ACC112 (cell line): ENCODE results near the gene MBNL1.
A peak's percentile ranks its signal among the peaks of the same experiment; 100 is the strongest.
"Not testable (repeated sequence)": the region's sequence is repeated elsewhere in the genome, so short reads cannot be mapped to it uniquely, and the experiment has no call there.

Source experiments
- H2AFZ ChIP-seq: fragments of 200-600 bp; sonication (generic); one replicate; pipeline ENCODE4 v1.6.0; 2017; ENCODE audit warnings: antibody characterized with exemption, low read length; ENCODE audit not compliant: unreplicated experiment
- H3K27ac ChIP-seq: fragments of 200-600 bp; sonication (generic); 2 replicates; pipeline ENCODE4 v1.5.1; 2014; ENCODE audit warnings: low read depth, mild to moderate bottlenecking, antibody characterized with exemption, low read length, moderate library complexity
- H3K27me3 ChIP-seq: fragments of 200-600 bp; sonication (generic); 2 replicates; pipeline ENCODE4 v1.6.1; 2014; ENCODE audit warnings: mild to moderate bottlenecking, antibody characterized with exemption, low read length, moderate library complexity, mixed read lengths; ENCODE audit not compliant: insufficient read depth
- H3K36me3 ChIP-seq: fragments of 200-600 bp; sonication (generic); 2 replicates; pipeline ENCODE4 v1.6.1; 2016; ENCODE audit warnings: mild to moderate bottlenecking, antibody characterized with exemption, low read length, moderate library complexity, mixed read lengths; ENCODE audit not compliant: insufficient read depth
- H3K4me1 ChIP-seq: fragments of 200-600 bp; sonication (generic); one replicate; pipeline ENCODE4 v1.6.1; 2016; ENCODE audit warnings: low read length, mixed read lengths; ENCODE audit not compliant: insufficient read depth, unreplicated experiment, control insufficient read depth
- H3K4me3 ChIP-seq: fragments of 200-600 bp; sonication (generic); 2 replicates; pipeline ENCODE4 v1.5.1; 2014; ENCODE audit warnings: mild to moderate bottlenecking, low read depth, low read length
- H3K79me2 ChIP-seq: fragments of 200-600 bp; sonication (generic); one replicate; pipeline ENCODE4 v1.6.0; 2016; ENCODE audit warnings: low read length; ENCODE audit not compliant: control insufficient read depth, unreplicated experiment, insufficient read depth

MBNL1 gene

DNA sequence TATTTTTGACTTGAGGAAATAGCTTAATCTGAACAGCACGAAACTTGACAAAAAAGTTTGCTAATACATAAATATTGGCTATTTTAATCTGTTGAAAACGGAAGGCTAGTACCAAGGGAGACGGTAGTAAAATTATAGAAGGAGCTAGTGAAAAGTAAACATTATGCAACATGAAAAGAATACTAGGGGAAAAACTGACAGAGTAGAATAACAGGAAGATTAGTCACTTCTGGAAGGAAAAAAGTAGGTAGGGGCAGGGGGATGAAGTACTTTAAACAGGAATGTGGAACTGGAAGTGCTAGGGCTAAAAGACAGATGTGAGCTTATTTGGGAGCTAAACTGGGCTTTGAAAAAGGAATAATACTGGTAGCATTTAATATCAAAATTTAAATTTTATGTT, 60.1 kb downstream of the MBNL1 start:
- Histone ChIP-seq H3K27ac (peak overlapping the region; percentile 97), H3K36me3 (peaks cover 25% of the 10 kb centered on the region)

DNA sequence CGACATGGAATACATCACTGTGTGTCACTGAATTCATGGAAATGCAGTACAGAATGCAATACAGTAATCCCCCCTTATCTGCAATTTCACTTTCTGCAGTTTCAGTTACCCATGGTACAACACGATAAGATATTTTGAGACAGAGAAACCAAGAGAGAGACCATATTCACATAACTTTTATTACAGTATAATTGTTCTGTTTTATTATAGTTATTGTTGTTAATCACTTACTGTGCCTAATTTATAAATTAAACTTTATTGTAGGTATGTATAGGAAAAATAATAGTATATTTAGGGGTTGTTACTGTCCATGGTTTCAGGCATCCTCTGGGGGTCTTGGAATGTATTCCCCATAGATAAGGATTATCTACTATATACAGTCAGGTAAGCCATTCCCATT, 61.8 kb downstream of the MBNL1 start:
- H3K79me2 ChIP-seq = peaks cover 84% of the 10 kb centered on the region
- peak overlapping the region; percentile 91 for H3K27ac ChIP-seq
- H3K27me3 ChIP-seq = no peaks in the 10 kb centered on the region
- peaks cover 22% of the 10 kb centered on the region for H3K36me3 ChIP-seq
- H3K4me3 ChIP-seq = peak overlapping the region; percentile 24
- H3K4me1 ChIP-seq = peaks cover 51% of the 10 kb centered on the region
- H2AFZ ChIP-seq = no peak overlapping the region

More for the DNA sequence above, 60.1 kb downstream of the MBNL1 start:
- Histone ChIP-seq H3K4me3 (peak overlapping the region; percentile 47), H3K79me2 (peaks cover 83% of the 10 kb centered on the region), H2AFZ (no peak overlapping the region), H3K4me1 (peaks cover 51% of the 10 kb centered on the region), H3K27me3 (no peaks in the 10 kb centered on the region)

DNA sequence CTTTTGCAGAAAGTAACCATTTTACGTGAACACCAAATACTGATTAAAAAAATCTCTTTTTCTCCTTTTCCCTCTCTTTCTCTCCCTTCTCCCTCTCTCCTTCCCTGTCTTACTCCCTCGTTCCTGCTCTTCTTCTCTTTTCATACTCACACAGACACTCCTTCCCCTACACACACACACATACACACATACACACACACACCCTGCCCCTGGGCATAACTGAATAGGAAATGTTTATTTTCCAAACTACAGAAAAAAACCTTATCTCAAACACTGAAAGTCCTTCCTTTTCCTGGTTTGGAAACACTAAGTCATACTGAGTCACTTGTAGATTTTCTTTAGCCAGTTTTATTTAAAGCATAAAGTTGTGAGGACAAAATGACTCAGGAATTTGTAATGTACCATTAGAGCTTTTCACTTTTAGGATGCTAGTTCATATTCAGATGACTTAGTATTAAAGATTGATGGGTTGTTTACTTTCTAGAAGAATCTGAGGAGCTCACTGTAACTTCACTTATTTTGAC, 62.4 kb downstream of the MBNL1 start:
- Histone ChIP-seq H3K4me1 (peaks cover 51% of the 10 kb centered on the region), H3K27ac (peak overlapping the region; percentile 91), H2AFZ (no peak overlapping the region), H3K36me3 (peaks cover 17% of the 10 kb centered on the region), H3K79me2 (peaks cover 84% of the 10 kb centered on the region), H3K27me3 (no peaks in the 10 kb centered on the region), H3K4me3 (peak overlapping the region; percentile 34)

DNA sequence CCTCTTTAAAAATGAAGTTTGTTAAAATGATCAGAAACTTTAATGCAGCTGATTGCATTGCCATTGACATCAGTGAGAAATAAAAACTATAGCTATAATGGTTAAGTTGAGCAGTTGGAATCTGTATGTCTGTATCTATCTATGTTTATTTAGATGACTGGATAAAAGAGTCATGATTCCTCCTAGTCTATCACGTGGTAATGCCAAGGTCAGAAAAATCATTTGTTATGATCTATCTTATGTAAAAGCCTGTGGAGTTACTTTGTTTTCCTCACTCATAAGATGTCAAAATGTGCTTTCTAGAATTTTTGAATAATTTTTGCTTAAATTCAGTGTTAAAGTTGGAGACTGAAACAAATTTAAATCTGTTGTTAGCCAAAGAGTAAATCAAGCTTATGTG, 63.3 kb downstream of the MBNL1 start:
- H3K79me2 ChIP-seq = peaks cover 83% of the 10 kb centered on the region
- H3K4me3 ChIP-seq = no peak overlapping the region

DNA sequence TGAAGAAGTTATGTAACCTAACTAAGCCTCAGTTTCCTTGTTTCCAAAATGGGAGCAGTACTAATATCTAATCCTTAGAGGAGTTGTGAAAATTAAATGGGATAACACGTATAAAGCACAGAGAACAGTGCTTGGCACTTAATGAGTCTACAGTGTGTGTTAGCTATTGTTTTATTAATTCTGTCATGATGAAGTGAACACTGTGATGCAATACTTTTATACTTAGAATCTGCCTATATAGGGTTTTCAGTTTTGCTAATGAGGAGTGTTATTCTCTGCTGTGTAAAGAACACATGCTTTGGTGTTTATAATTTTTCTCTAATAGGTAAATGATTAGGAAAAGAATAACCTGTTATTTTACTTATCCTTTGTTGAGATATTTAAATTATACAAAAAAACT, 65.2 kb downstream of the MBNL1 start:
- H3K4me1 ChIP-seq = peaks cover 41% of the 10 kb centered on the region
- peaks cover 28% of the 10 kb centered on the region for H3K36me3 ChIP-seq

More for the DNA sequence above, 63.3 kb downstream of the MBNL1 start:
- H2AFZ ChIP-seq = no peak overlapping the region
- peaks cover 55% of the 10 kb centered on the region for H3K4me1 ChIP-seq
- peak overlapping the region; percentile 91 for H3K27ac ChIP-seq
- H3K27me3 ChIP-seq = no peaks in the 10 kb centered on the region
- H3K36me3 ChIP-seq = peaks cover 19% of the 10 kb centered on the region

DNA sequence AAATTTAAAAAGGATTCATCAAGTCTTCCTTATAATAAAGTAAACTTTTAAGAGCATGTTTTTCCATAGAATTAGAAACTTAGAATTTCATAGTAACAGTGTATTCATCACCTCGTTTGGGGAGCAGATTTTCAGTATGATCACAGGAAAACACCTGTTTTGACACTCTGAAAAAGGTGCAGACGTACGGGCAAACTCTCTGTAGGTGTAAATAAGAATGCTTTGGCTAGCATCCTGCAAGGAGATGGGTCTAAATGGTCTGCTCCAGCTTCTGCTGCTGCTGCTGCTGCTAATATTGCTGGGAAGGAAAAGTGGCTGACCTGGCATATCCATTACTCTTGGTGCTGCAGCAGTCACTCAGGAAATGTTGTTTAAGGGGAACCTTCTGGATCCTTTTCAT, 66.0 kb downstream of the MBNL1 start:
- H2AFZ ChIP-seq = no peak overlapping the region
- no peaks in the 10 kb centered on the region for H3K27me3 ChIP-seq
- H3K36me3 ChIP-seq = peaks cover 29% of the 10 kb centered on the region
- H3K27ac ChIP-seq = no peak overlapping the region
- peaks cover 78% of the 10 kb centered on the region for H3K79me2 ChIP-seq
- H3K4me3 ChIP-seq = no peak overlapping the region
- H3K4me1 ChIP-seq = peaks cover 37% of the 10 kb centered on the region

More for the DNA sequence above, 65.2 kb downstream of the MBNL1 start:
- H3K27me3 ChIP-seq = no peaks in the 10 kb centered on the region
- H3K27ac ChIP-seq = no peak overlapping the region
- peaks cover 82% of the 10 kb centered on the region for H3K79me2 ChIP-seq
- no peak overlapping the region for H3K4me3 ChIP-seq
- no peak overlapping the region for H2AFZ ChIP-seq

DNA sequence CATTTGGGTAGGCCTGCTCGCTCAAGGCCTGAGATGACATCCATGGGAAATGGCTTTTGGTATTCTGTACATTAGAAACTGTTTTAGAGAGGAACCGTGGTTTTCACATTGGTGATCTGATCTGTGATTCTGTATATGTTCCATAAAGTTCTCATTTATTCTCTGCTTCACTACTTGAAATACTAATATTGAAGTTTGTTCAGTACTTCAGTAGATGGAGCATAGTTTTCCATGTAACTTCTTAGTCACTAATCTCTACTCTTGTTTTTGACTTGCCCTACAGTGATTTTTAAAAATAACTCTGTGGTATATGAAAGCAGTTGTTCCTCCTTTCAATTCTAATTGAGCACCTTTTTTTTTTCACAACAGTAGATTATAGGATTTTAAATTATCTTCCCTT, 66.5 kb downstream of the MBNL1 start:
- Histone ChIP-seq H3K27me3 (no peaks in the 10 kb centered on the region), H3K79me2 (peaks cover 78% of the 10 kb centered on the region), H2AFZ (no peak overlapping the region), H3K36me3 (peaks cover 33% of the 10 kb centered on the region), H3K4me3 (no peak overlapping the region), H3K4me1 (peaks cover 32% of the 10 kb centered on the region), H3K27ac (no peak overlapping the region)

DNA sequence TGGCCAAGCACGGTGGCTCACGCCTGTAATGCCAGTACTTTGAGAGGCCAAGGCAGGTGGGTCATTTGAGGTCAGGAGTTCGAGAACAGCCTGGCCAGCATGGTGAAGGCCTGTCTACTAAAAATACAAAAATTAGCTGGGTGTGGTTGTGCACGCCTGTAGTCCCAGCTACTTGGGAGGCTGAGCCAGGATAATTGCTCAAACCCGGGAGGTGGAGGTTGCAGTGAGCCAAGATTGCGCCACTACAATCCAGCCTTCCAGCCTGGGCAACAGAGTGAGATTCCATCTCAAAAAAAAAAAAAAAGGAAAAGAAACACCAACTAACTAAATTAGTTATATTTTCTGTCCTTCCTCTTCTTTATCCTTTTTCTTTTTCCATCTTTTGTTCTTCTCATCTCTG, 68.6 kb downstream of the MBNL1 start:
- peaks cover 33% of the 10 kb centered on the region for H3K36me3 ChIP-seq
- peaks cover 13% of the 10 kb centered on the region for H3K4me1 ChIP-seq
- peaks cover 73% of the 10 kb centered on the region for H3K79me2 ChIP-seq
- not testable (repeated sequence) for H3K27me3 ChIP-seq, H3K4me3 ChIP-seq, H2AFZ ChIP-seq, H3K27ac ChIP-seq

DNA sequence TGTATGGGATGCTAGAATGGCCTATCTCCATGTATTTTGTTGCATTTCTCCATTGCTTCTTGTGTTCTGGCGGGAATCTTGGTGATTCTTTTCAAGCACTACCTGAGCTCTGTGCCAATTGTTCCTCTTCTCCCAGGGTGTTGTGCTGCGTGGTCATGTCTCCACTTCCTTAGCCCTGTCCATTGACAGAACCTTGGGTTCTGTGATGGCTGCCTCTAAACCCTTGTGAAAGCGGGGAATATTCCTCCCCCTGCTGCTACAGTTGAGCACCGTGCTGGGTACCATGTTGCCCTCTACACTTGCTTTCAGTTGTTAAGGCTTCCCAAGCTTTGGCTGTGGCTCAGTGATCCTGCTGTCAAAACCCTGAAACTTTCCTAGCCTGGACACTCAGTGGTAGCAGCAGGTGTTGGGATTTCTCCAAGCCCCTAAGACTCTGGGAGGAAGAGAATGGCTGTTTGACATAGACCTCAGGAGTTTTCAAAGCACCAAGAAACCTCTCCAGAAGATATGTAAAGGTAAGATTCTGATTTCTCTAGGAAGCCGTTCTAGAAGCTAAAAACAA, 69.5 kb downstream of the MBNL1 start:
- H3K4me1 ChIP-seq = peaks cover 7% of the 10 kb centered on the region
- no peak overlapping the region for H3K4me3 ChIP-seq
- no peak overlapping the region for H2AFZ ChIP-seq
- no peaks in the 10 kb centered on the region for H3K27me3 ChIP-seq
- H3K79me2 ChIP-seq = peaks cover 70% of the 10 kb centered on the region
- no peak overlapping the region for H3K27ac ChIP-seq
- peaks cover 29% of the 10 kb centered on the region for H3K36me3 ChIP-seq

DNA sequence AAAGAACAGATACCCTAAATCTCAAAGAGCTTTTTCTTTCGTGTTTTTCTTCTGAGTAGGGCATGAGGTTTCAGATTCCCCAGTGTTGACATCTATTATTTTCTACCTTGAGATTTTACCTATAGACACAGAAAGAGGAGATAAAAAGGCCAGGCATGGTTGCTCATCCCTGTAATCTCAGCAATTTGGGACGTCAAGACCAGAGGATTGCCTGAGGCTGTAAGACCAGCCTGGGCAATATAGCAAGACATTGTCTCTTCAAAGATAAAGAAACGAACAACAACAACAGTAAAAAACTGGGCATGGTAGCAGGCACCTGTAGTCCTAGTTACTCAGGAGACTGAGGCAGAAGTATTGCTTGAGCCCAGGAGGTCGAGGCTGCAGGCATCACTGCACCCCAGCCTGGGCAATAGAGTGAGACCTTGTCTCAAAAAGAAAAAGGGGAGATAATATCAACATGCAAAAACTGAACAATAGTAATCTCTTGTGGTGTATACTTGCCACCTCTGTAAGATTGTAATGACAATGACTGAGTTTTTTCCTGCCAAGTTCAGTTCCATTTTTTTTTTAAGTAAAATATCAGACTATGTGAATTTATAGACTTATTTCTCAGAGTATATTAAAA, 71.3 kb downstream of the MBNL1 start:
- Histone ChIP-seq H3K4me3 (no peak overlapping the region), H3K27me3 (no peaks in the 10 kb centered on the region), H3K79me2 (peaks cover 66% of the 10 kb centered on the region), H2AFZ (no peak overlapping the region), H3K27ac (no peak overlapping the region), H3K4me1 (peaks cover 7% of the 10 kb centered on the region), H3K36me3 (peaks cover 32% of the 10 kb centered on the region)

DNA sequence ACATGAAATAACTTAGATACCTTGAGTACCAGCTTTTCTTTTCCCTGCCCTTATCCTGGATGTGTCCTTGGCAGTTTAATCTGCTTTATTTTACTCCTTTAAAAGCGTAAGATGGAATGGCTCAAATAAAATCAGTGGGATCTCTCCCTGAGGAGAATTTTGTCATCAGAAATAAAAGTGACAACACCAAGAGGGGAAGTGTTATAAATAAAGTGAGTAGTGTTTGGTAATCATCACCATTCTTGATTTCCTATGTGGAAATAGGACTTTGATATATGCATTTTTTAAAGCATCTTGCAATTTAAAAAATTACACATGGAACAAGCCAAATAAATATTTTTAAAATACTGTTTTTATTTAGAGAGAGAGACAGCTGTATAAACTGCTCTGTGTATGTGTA, 76.5 kb downstream of the MBNL1 start:
- Histone ChIP-seq H3K27ac (no peak overlapping the region), H3K36me3 (peaks cover 14% of the 10 kb centered on the region), H3K4me3 (no peak overlapping the region), H3K27me3 (no peaks in the 10 kb centered on the region), H3K79me2 (peaks cover 59% of the 10 kb centered on the region), H2AFZ (no peak overlapping the region), H3K4me1 (peaks cover 27% of the 10 kb centered on the region)
